Measurements from ENCODE around the gene ADAT2. TPM values are rescaled to one million over a fixed set of nuclear protein-coding genes. Genes with fewer than 3 reads are reported as not detected.

The ADAT2 gene
- total RNA-seq, result 5.5 and 8.5 TPM in 2 replicates

DNA sequence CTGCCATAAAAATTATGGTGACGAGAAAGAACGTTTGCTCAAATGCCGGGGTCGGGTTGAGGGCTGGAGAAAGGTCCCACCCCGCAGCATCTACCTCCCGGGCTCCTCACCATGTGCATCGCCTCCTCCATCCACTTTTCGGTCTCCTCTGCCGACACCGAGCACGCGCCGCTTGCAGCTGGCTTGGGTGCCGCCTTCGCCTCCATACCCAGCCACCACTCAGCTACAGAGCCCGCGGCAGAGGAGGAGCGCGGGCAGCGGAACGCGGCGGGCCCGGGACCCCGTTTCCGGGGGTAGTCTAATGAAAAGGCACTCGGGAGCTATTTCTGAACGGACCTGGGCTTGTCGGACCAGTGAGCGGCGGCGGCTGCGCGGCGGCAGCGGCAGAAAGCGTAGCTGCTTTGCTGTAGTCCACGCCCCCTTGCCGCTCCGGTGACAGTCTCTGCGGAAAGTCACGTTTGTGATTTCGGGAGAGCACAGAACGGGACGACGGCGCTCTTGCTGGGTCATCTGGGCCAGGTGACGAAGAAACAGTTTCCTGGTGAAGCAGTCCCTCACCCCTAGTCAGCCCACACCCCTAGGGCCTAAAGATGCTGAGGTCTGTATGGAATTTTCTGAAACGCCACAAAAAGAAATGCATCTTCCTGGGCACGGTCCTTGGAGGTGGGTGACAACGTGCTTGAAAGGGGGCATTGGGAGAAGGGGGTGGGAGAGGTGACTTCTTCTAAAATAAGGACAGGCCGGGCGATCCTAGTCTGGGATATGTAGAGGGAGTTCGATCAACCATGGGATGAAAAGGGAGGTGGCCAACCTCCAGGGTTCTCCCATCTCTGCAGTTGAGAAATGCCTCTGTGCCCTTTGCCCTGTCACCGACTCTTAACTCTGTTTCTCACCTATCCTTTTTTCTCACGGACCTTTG lies at the start of gene ADAT2, which contains the start of gene PEX3:
Gene ADAT2 (minus strand): TSS at position 243 of the 919 bp plus-strand sequence. CDS start 37 bp downstream, at position 206.
Gene PEX3 (plus strand): TSS at position 353 of the 919 bp plus-strand sequence. CDS start 238 bp downstream, at position 591.

Other genes with a start within 250 kb of the ADAT2 start
- 16.4 and 20.8 TPM in 2 replicates for gene PEX3, start 110 bp upstream of the ADAT2 start, total RNA-seq
- gene FUCA2, start 61.0 kb upstream of the ADAT2 start, total RNA-seq, result 26.3 and 28.3 TPM in 2 replicates
- gene PHACTR2, start 227.3 kb upstream of the ADAT2 start, total RNA-seq, result 36.5 and 76.6 TPM in 2 replicates

All from nasal cavity respiratory epithelium epithelial cell of viscerocranial mucosa (primary cell).